ENCODE results near the gene B4GALT5.
"Not testable (repeated sequence)": the region's sequence is repeated elsewhere in the genome, so short reads cannot be mapped to it uniquely, and the experiment has no call there.

DNA sequence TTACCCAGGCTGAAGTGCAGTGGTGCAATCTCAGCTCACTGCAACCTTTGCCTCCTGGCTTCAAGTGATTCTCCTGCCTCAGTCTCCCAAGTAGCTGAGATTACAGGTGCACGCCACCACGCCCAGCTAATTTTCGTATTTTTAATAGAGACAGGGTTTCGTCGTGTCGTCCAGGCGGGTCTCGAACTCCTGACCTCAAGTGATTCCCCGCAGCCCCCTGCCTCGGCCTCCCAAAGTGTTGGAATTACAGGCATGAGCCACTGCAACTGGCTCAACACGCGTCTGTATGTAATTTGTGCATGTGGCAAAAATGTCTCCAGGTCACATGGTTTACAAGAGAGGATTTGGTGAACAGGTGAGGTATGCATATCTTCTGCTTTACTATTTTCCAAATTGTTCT is 7.6 kb upstream of the B4GALT5 start:
- TF ChIP-seq, protein P1, sequence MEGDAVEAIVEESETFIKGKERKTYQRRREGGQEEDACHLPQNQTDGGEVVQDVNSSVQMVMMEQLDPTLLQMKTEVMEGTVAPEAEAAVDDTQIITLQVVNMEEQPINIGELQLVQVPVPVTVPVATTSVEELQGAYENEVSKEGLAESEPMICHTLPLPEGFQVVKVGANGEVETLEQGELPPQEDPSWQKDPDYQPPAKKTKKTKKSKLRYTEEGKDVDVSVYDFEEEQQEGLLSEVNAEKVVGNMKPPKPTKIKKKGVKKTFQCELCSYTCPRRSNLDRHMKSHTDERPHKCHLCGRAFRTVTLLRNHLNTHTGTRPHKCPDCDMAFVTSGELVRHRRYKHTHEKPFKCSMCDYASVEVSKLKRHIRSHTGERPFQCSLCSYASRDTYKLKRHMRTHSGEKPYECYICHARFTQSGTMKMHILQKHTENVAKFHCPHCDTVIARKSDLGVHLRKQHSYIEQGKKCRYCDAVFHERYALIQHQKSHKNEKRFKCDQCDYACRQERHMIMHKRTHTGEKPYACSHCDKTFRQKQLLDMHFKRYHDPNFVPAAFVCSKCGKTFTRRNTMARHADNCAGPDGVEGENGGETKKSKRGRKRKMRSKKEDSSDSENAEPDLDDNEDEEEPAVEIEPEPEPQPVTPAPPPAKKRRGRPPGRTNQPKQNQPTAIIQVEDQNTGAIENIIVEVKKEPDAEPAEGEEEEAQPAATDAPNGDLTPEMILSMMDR (IDR thresholded peaks at IDR 0.05) = not testable (repeated sequence)
- TF ChIP-seq POLR2A (IDR thresholded peaks at IDR 0.05) = not testable (repeated sequence)
